Esophagus muscularis mucosa (tissue), 4 donors: ENCODE data around the gene SLC29A1. TPM values are rescaled to one million over a fixed set of nuclear protein-coding genes. Genes with fewer than 3 reads are reported as not detected.

ENCODE experiments used
- DNase-seq: peaks from one replicate; pipeline ENCODE4 v3.0.0-alpha.2; 2017; ENCODE audit errors: extremely low spot score
- H3K27ac ChIP-seq, 4 donors: fragments of 200-600 bp; sonication (generic); replicated peaks in 1 of 4; 1 replicate in 3 of 4; 2 replicates in 1 of 4; pipeline ENCODE4 v1.5.1; 2016 to 2019; ENCODE audit warnings: mild to moderate bottlenecking in 1 of 4
- H3K27me3 ChIP-seq, 4 donors: fragments of 200-600 bp; sonication (generic); one replicate each; pipeline versions ENCODE4 v1.5.1 to v1.6.0; 2016 to 2019
- H3K36me3 ChIP-seq, 4 donors: fragments of 200-600 bp; sonication (generic); one replicate each; pipeline ENCODE4 v1.5.1; 2016 to 2019
- H3K4me1 ChIP-seq, 4 donors: fragments of 200-600 bp; sonication (generic); one replicate each; pipeline ENCODE4 v1.5.1; 2016 to 2019
- H3K4me3 ChIP-seq, 4 donors: fragments of 200-600 bp; sonication (generic); 1 replicate in 2 of 4; 2 replicates in 2 of 4; pipeline ENCODE4 v1.5.1; 2016 to 2019; ENCODE audit warnings: mild to moderate bottlenecking in 4 of 4, moderate library complexity in 1 of 4
- H3K9me3 ChIP-seq, 4 donors: fragments of 200-600 bp; sonication (generic); 1 replicate in 3 of 4; 2 replicates in 1 of 4; pipeline ENCODE4 v1.5.1; 2016 to 2019
- CTCF ChIP-seq, 3 experiments: fragments of 200-600 bp in 2 of 3; fragments of 450-650 bp in 1 of 3; sonication (generic) in 2 of 3; IDR thresholded peaks; one replicate each; pipeline ENCODE4 v1.5.1; 2017 to 2019; ENCODE audit warnings: antibody characterized with exemption in 3 of 3, mild to moderate bottlenecking in 2 of 3, moderate library complexity in 1 of 3
- EP300 ChIP-seq: sonication (generic); formaldehyde crosslinking; IDR thresholded peaks from one replicate; pipeline ENCODE4 v1.6.1; 2017; ENCODE audit warnings: antibody characterized with exemption
- POLR2A ChIP-seq: fragments of 450-650 bp; IDR thresholded peaks from one replicate; pipeline ENCODE4 v1.6.1; 2017; ENCODE audit warnings: antibody characterized with exemption, moderate library complexity, mild to moderate bottlenecking, low read depth
- POLR2AphosphoS5 ChIP-seq, 2 donors: sonication (generic); formaldehyde crosslinking; IDR thresholded peaks; one replicate each; pipeline ENCODE4 v1.6.1; 2017; ENCODE audit warnings: antibody characterized with exemption in 2 of 2
- WGBS: methylation state at CpG from one replicate; pipeline ENCODE4 v1.1.5; 2018; 5-methylcytosine and 5-hydroxymethylcytosine counted together
- intact Hi-C: fragments of 100-400 bp; cut with DNase I; formaldehyde crosslinking; loops from one replicate; pipeline ENCODE4 v1.15.1; 2023
- total RNA-seq, 4 donors: library from RNA; depleted of rRNA; stranded (reverse); fragments of >200 nt; gene quantifications; one replicate each; pipeline versions ENCODE4 v1.1.0 to v1.2.1, GENCODE V29; 2016

SLC29A1 gene
- total RNA-seq, 4 donors from 2014 or later: 68.9 to 159 (median 138) TPM

DNA sequence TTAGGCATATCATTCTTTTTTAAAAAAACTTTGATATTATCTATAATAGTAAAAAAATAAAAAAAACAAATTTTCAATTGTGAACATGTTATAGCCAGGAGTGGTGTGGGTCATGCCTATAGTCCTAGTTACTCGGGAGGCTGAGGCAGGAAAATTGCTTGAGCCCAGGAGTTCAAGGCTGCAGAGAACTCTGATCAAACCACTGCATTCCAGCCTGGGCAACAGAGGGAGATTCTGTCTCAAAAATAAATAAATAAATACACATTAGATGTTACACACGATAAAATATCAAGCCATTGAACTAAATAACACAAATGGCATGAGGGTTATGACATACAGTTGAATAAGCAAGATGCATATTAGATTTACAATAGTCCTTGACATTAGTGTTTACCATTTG, 34.6 kb upstream of the SLC29A1 start:
- TF ChIP-seq POLR2AphosphoS5 (IDR thresholded peaks at IDR 0.05) (no peak), CTCF (IDR thresholded peaks at IDR 0.05) (no peak)
- Histone ChIP-seq H3K9me3 (no peaks in the 10 kb centered on the region), H3K27me3 (no peaks in the 10 kb centered on the region), H3K27ac (no peak overlapping the region), H3K4me1 (peaks cover 0 to 14% (median 4%) of the 10 kb centered on the region in 4 donors), H3K36me3 (no peaks in the 10 kb centered on the region), H3K4me3 (no peak overlapping the region)
- intact Hi-C loops: no loop called here
- WGBS: 86% methylated on average over 2 of the region's 2 CpGs
- no peak for DNase-seq

DNA sequence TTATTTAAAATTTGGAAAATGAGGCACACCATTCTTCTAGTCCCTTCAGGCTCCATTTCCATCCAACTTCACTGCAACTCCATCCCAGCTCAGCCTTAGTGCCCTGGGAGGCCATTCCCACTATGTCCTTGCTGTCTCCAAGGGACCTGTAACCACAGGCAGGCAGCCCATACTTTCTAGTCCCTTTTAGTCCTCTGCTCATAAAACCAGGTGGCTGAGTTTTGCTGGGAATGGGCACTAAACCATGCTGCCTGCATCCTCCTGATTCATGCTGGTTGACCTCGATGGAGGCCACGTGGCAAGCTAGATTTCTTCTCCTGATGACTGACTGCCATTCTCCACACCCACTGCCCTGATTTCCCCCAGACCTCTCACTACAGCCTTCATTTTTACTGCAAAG, 34.1 kb upstream of the SLC29A1 start:
- Histone ChIP-seq H3K4me1 (peaks cover 0 to 14% (median 4%) of the 10 kb centered on the region in 4 donors), H3K9me3 (no peaks in the 10 kb centered on the region), H3K4me3 (no peak overlapping the region), H3K27ac (no peak overlapping the region), H3K36me3 (no peaks in the 10 kb centered on the region), H3K27me3 (no peaks in the 10 kb centered on the region)
- DNase-seq: no peak
- intact Hi-C loops: no loop called here
- no peak for TF ChIP-seq CTCF (IDR thresholded peaks at IDR 0.05)
- TF ChIP-seq POLR2AphosphoS5 (IDR thresholded peaks at IDR 0.05): no peak
- TF ChIP-seq POLR2A: no peak
- TF ChIP-seq EP300: no peak
- WGBS: 56% methylated on average over 2 of the region's 2 CpGs

GRCh38 chr6:44190715-44191114, 32.7 kb upstream of the SLC29A1 start:
- no peaks in the 10 kb centered on the region for H3K9me3 ChIP-seq
- H3K36me3 ChIP-seq: no peaks in the 10 kb centered on the region
- DNase-seq: no peak
- H3K4me3 ChIP-seq: no peak overlapping the region
- TF ChIP-seq EP300: no peak
- no peak for TF ChIP-seq POLR2AphosphoS5 (IDR thresholded peaks at IDR 0.05)
- TF ChIP-seq CTCF (IDR thresholded peaks at IDR 0.05): no peak
- no peak for TF ChIP-seq POLR2A
- no peak overlapping the region for H3K27ac ChIP-seq
- intact Hi-C loops: no loop called here
- WGBS: 51% methylated on average over 2 of the region's 2 CpGs
- peaks cover 0 to 13% (median 4%) of the 10 kb centered on the region in 4 donors for H3K4me1 ChIP-seq
- H3K27me3 ChIP-seq: no peaks in the 10 kb centered on the region

DNA sequence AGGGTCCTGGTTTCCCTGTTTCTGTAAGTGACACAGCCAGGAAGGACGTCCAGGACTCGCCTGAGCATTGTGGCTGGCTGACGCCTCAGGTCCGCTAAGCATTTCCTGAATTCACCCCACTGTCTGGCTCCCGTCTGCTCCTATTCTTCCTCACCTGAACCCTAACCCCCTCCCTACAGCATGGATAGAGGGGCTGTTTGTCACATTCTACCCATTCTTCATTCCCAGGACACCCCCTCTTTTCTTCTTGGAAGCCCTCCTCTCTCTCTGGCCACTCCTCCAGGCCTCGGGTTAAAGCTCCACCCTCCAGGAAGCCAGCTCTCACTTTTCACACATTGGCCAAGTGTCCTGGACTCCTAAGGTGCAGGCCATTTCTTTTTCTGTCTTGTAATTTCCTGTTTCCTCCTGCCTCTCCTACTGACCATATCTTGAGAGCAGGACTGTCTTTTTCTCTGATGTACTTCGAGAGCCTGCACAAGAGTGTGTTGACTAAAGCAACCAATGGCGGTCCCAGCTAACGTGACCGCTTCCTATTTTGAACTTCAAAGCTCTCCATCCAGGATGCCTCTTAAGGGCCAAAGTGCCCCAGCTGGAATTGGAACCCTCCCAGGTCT, 30.9 kb upstream of the SLC29A1 start:
- Histone ChIP-seq H3K4me1 (peaks cover 0 to 9% (median 0%) of the 10 kb centered on the region in 4 donors), H3K4me3 (peak overlapping the region in 3 of 4 donors; percentile 16 to 22 (median 21)), H3K27ac (peak overlapping the region in 3 of 4 donors; percentile 15 to 17 (median 17)), H3K27me3 (no peaks in the 10 kb centered on the region), H3K36me3 (no peaks in the 10 kb centered on the region), H3K9me3 (no peaks in the 10 kb centered on the region)
- WGBS: 65% methylated on average over 10 of the region's 10 CpGs
- no peak for TF ChIP-seq EP300
- TF ChIP-seq POLR2AphosphoS5 (IDR thresholded peaks at IDR 0.05): peak in 1 of 2 donors; percentile 14
- no peak for DNase-seq
- intact Hi-C loops: no loop called here

GRCh38 chr6:44193307-44193910, 30.0 kb upstream of the SLC29A1 start:
- no peak overlapping the region for H3K27ac ChIP-seq
- DNase-seq: no peak
- H3K9me3 ChIP-seq: no peaks in the 10 kb centered on the region
- H3K4me1 ChIP-seq: peaks cover 0 to 9% (median 0%) of the 10 kb centered on the region in 4 donors
- TF ChIP-seq POLR2A (no peak), EP300 (no peak), POLR2AphosphoS5 (IDR thresholded peaks at IDR 0.05) (no peak), CTCF (IDR thresholded peaks at IDR 0.05) (no peak)
- no peaks in the 10 kb centered on the region for H3K36me3 ChIP-seq
- intact Hi-C loops: no loop called here
- H3K4me3 ChIP-seq: no peak overlapping the region
- WGBS: 93% methylated on average over 8 of the region's 8 CpGs
- H3K27me3 ChIP-seq: no peaks in the 10 kb centered on the region
